ENCODE measurements around the gene DYNC2LI1. TPM values are rescaled to one million over a fixed set of nuclear protein-coding genes. Genes with fewer than 3 reads are reported as not detected.
"Not testable (repeated sequence)": the region's sequence is repeated elsewhere in the genome, so short reads cannot be mapped to it uniquely, and the experiment has no call there.

DYNC2LI1 gene
- total and polyA plus RNA-seq, 2 of the 8 experiments (the other 6 are each of a cell fraction or from before 2014, with no cell fraction given): 3.9 to 7.6 TPM

DNA sequence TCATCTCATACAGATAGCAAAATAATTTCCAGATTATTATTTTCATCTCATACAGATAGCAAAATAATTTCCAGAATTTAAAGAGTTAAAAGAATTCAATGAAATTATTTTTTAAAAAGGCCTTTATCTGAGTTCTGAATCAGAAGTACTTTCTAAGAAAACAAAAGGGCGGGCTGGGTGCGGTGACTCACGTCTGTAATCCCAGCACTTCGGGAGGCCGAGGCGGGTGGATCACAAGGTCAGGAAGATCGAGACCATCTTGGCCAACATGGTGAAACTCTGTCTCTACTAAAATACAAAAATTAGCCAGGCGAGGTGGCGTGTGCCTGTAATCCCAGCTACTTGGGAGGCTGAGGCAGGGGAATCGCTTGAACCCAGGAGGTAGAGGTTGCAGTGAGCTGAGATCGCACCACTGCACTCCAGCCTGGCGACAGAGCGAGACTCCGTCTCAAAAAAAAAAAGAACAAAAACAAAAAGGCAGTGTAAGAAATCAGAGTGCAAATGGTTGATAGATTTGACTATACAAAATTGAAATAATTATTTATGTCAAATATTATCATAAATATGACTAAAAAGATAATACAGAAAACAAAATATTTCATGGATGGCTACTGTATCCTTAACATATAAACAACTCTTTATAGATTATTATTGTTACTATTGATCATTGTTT is 46.7 kb upstream of the DYNC2LI1 start:
- H3K4me3 ChIP-seq (ENCODE audit: extremely low read depth in 1 of 4, insufficient read depth in 2 of 4, low read depth in 3 of 4, low read length in 4 of 4); H3K9ac ChIP-seq (replicated peaks in 1 of 4; ENCODE audit: extremely low read depth in 1 of 4, low read depth in 3 of 4, low read length in 3 of 4); H3K4me1 ChIP-seq (replicated peaks in 1 of 4; ENCODE audit: control insufficient read depth in 3 of 4, insufficient read depth in 4 of 4, low read length in 3 of 4); H3K23me2 ChIP-seq (ENCODE audit: low read depth, low read length); H3K36me3 ChIP-seq (ENCODE audit: control insufficient read depth in 2 of 4, insufficient read depth in 4 of 4, low read length in 3 of 4); H3K4ac ChIP-seq (replicated peaks; ENCODE audit: insufficient read length, low read depth, low read length); H3K27me3 ChIP-seq (replicated peaks in 1 of 4; ENCODE audit: control insufficient read depth in 3 of 4, extremely low read depth in 1 of 4, insufficient read depth in 3 of 4, low read length in 3 of 4); POLR2A ChIA-PET (ENCODE audit: partially characterized antibody); H2AK5ac ChIP-seq (ENCODE audit: low read depth, low read length); H2BK120ac ChIP-seq (replicated peaks; ENCODE audit: low read depth, low read length); H3K56ac ChIP-seq (replicated peaks; ENCODE audit: insufficient read length, low read depth, low read length); H4K5ac ChIP-seq (ENCODE audit: insufficient read length, low read depth, low read length); H4K20me1 ChIP-seq (replicated peaks in 1 of 2; ENCODE audit: control insufficient read depth in 1 of 2, insufficient read depth in 2 of 2, low read length in 2 of 2); H3K14ac ChIP-seq (ENCODE audit: insufficient read length); H2BK15ac ChIP-seq (ENCODE audit: low read length); H3K23ac ChIP-seq (ENCODE audit: insufficient read length); H2BK20ac ChIP-seq (ENCODE audit: low read length); H3K18ac ChIP-seq (ENCODE audit: extremely low read depth, low read length); H2BK12ac ChIP-seq (ENCODE audit: low read depth, low read length); H3K27ac ChIP-seq (ENCODE audit: low read depth, low read length); H2AFZ ChIP-seq (ENCODE audit: low read length); H3K9me3 ChIP-seq (ENCODE audit: insufficient read depth in 2 of 2, low read depth in 1 of 2, low read length in 1 of 2); FAIRE-seq; H4K91ac ChIP-seq (replicated peaks; ENCODE audit: insufficient read length, low read length); H3K79me1 ChIP-seq (ENCODE audit: low read depth, low read length); H3K4me2 ChIP-seq (ENCODE audit: insufficient read depth in 1 of 2, low read depth in 2 of 2, low read length in 2 of 2); H4K8ac ChIP-seq (ENCODE audit: extremely low read depth, insufficient read depth, low read length); H3K79me2 ChIP-seq (ENCODE audit: control insufficient read depth in 1 of 2, insufficient read depth in 2 of 2, low read length in 2 of 2); H2BK5ac ChIP-seq (ENCODE audit: low read depth, low read length); DNase-seq (ENCODE audit: low read depth in 1 of 2, low spot score in 2 of 2): not testable (repeated sequence)
- 88% methylated on average over 13 of the region's 14 CpGs; no CpG with 5 or more reads in 1 of the 2 experiments for WGBS, 2 experiments (ENCODE audit: extremely low coverage in 1 of 2, insufficient coverage in 1 of 2, insufficient read length in 1 of 2, insufficient replicate concordance in 2 of 2, low coverage in 1 of 2, low lambda C conversion rate in 2 of 2, missing lambda C conversion rate in 1 of 2)
- CTCF ChIA-PET (ENCODE audit: partially characterized antibody): interaction anchor here (0.5 to 1.2 kb wide), 2 partner anchors 8 to 100 kb away, joined by 3 to 4 read pairs; no protein-coding TSS in a partner anchor
